Central memory CD8-positive, alpha-beta T cell (primary cell): Measurements from ENCODE around the gene HERC5.
"Not testable (repeated sequence)": the region's sequence is repeated elsewhere in the genome, so short reads cannot be mapped to it uniquely, and the experiment has no call there.

ENCODE experiments used
- ATAC-seq: fragments of 150-1000 bp; cut with Tn5 transposase; replicated peaks from 2 replicates; pipeline ENCODE4 v1.10.0; 2022; ENCODE audit warnings: mild to moderate bottlenecking, moderate FRiP score, moderate number of reproducible peaks; ENCODE audit not compliant: poor library complexity, severe bottlenecking; ENCODE audit errors: extremely low read depth
- DNase-seq, 2 donors: peaks; one replicate each; pipeline ENCODE4 v3.0.0; 2021; ENCODE audit warnings: low spot score in 2 of 2
- H3K27ac Mint-ChIP-seq: one replicate; pipeline ENCODE4 v1.8.0; 2022; ENCODE audit warnings: low read depth, mild to moderate bottlenecking, moderate library complexity, mixed read lengths
- H3K27me3 Mint-ChIP-seq: one replicate; pipeline ENCODE4 v1.8.0; 2022; ENCODE audit warnings: mixed read lengths
- H3K36me3 Mint-ChIP-seq: one replicate; pipeline ENCODE4 v1.8.0; 2022; ENCODE audit warnings: mild to moderate bottlenecking, moderate library complexity, mixed read lengths; ENCODE audit not compliant: insufficient read depth
- H3K4me1 Mint-ChIP-seq: one replicate; pipeline ENCODE4 v1.8.0; 2022; ENCODE audit warnings: mixed read lengths
- H3K4me3 Mint-ChIP-seq: one replicate; pipeline ENCODE4 v1.8.0; 2022; ENCODE audit warnings: mild to moderate bottlenecking, moderate library complexity, mixed read lengths
- H3K9me3 Mint-ChIP-seq: one replicate; pipeline ENCODE4 v1.8.0; 2022; ENCODE audit warnings: mixed read lengths

Gene HERC5

DNA sequence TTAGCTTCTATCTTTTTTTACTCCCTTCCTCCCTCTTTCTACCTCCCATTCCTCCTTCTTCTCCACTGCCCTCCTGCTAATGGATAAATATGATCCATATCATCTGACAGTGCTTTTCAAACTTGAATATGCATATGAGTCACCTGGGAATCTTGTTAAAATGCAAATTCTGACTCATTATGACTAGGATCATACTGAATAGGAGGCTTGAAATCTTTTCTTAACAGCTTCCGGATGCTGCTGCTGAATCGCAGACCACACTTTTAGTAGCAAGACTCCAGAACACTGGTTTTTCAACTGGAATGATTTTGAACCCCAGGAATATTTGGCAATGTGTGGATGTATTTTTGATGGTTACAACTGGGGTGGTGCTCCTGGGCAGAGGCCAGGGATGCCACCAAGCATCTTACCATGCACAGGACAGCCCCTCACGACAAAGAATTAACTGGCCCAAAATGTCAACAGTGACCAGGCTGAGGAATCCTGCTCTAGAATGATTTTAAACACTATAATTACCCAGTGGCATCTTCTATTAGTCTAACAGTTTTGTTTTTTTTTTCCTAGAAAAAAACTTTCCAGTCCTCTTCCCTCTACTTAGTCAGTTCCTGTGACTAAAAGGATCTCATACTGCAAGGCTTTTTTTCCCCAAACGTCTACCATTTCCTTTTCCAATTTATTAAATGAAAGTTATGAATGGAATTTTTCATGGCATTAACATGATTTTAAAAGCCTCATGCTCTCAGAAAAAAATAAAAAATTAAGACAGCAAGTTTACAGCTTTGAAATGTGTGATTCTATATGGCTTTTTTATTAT is 77.2 kb downstream of the HERC5 start:
- Mint-ChIP-seq H3K27me3 (no peaks in the 10 kb centered on the region), H3K4me1 (peaks cover under 1% of the 10 kb centered on the region), H3K9me3 (no peaks in the 10 kb centered on the region), H3K4me3 (no peak overlapping the region), H3K36me3 (no peaks in the 10 kb centered on the region), H3K27ac (no peak overlapping the region)
- DNase-seq = no peak
- no peak for ATAC-seq

DNA sequence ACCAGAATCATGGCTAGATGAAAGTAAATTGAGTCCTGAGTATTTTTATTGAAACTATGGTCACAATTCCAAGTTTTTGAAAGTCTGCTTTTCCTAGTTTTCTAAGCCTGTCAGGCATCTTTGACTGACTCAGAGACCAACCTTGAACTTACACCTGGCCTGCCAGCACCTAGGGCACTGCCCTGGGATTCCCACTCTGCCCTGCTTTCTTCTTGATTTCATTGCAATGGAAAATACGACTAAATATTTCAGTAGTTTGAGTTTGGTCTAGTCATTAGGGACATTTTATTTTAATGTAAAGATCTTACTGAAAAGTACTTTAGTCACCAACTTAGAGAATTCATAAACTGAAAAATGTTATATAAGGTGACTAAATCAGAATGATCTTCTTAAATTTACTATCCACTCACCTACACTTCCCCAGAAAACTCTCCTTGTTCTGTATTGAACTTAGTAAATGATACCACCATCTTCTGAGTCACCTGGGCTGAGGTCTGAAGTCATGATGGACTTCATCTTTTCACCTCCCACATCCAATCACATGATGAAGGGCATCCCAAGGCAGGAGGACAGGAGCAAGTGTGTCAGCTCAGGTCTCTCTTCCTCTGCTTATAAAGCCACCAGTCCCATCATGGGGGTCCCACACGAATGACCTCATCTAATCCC is 78.3 kb downstream of the HERC5 start:
- H3K4me1 Mint-ChIP-seq = peaks cover 6% of the 10 kb centered on the region
- no peaks in the 10 kb centered on the region for H3K36me3 Mint-ChIP-seq
- no peak overlapping the region for H3K27ac Mint-ChIP-seq
- no peak overlapping the region for H3K4me3 Mint-ChIP-seq
- peaks cover 7% of the 10 kb centered on the region for H3K27me3 Mint-ChIP-seq
- no peaks in the 10 kb centered on the region for H3K9me3 Mint-ChIP-seq
- ATAC-seq = no peak
- DNase-seq = no peak

DNA sequence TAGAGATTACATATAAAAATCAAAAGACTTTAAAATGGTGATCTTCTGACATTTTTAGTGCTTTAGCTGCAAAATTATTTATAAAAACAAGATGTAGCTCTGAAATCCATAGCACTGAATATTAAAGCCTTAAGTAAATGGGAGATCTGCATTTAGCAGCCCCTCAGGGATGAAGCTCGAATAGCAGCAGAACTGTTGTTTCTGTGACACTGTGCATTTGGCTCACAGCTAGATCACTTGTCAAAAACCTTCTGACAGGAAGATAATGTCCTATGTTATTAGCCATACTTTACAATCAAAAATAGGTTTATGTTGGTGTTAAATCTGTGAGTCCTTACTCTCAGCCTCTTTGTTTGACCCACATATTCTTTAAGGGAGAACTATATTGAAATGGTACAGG is 80.8 kb downstream of the HERC5 start:
- DNase-seq (no peak), ATAC-seq (no peak)
- H3K27ac Mint-ChIP-seq = no peak overlapping the region
- H3K27me3 Mint-ChIP-seq = peaks cover 14% of the 10 kb centered on the region
- no peak overlapping the region for H3K4me3 Mint-ChIP-seq
- H3K9me3 Mint-ChIP-seq = no peaks in the 10 kb centered on the region
- H3K36me3 Mint-ChIP-seq = no peaks in the 10 kb centered on the region
- H3K4me1 Mint-ChIP-seq = peaks cover 6% of the 10 kb centered on the region

DNA sequence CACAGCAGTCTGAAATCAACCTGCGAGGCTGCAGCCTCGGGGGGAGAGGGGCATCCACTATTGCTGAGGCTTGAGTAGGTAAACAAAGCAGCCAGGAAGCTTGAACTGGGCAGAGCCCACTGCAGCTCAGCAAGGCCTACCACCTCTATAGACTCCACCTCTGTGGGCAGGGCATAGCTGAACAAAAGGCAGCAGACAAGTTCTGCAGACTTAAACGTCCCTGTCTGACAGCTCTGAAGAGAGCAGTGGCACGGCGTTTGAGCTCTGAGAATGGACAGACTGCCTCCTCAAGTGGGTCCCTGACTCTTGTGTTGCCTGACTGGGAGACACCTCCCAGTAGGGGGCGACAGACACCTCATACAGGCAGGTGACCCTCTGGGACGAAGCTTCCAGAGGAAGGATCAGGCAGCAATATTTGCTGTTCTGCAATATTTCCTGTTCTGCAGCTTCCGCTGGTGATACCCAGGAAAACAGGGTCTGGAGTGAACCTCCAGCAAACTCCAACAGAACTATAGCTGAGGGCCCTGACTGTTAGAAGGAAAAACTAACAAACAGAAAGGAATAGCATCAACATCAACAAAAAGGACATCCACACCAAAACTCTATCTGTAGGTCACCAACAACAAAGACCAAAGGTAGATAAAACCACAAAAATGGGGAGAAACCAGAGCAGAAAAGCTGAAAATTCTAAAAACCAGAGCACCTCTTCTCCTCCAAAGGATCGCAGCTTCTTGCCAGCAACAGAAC is 82.6 kb downstream of the HERC5 start:
- peak; percentile 47 to 56 for DNase-seq
- H3K36me3 Mint-ChIP-seq, H3K27ac Mint-ChIP-seq, H3K9me3 Mint-ChIP-seq, H3K4me1 Mint-ChIP-seq, H3K4me3 Mint-ChIP-seq, ATAC-seq: not testable (repeated sequence)
- H3K27me3 Mint-ChIP-seq = peaks cover 14% of the 10 kb centered on the region

DNA sequence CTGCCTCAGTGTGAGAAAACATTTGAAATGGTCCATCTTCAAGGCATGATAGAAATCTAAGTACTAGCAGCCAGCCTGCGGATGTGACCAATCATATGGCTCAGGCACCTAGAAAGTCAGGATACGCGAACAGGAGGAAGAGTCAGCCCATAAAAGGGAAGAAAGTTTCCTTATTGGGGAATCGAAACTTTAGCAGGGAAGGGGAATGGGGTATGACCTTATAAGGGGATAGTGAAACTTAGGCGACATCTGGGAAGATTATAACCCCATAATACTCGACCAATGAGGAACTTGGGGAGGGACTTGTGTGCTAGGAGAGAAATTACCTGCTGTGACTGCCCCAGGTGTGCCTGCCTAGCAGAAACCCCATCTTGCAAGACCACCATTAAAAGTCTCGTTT is 92.9 kb downstream of the HERC5 start:
- no peak overlapping the region for H3K4me3 Mint-ChIP-seq
- H3K36me3 Mint-ChIP-seq = no peaks in the 10 kb centered on the region
- H3K27ac Mint-ChIP-seq = no peak overlapping the region
- ATAC-seq (no peak), DNase-seq (no peak)
- peaks cover 12% of the 10 kb centered on the region for H3K27me3 Mint-ChIP-seq
- H3K9me3 Mint-ChIP-seq = no peaks in the 10 kb centered on the region
- no peaks in the 10 kb centered on the region for H3K4me1 Mint-ChIP-seq
